Measurements from ENCODE around the gene APH1B.
"Not testable (repeated sequence)": the region's sequence is repeated elsewhere in the genome, so short reads cannot be mapped to it uniquely, and the experiment has no call there.

APH1B gene

DNA sequence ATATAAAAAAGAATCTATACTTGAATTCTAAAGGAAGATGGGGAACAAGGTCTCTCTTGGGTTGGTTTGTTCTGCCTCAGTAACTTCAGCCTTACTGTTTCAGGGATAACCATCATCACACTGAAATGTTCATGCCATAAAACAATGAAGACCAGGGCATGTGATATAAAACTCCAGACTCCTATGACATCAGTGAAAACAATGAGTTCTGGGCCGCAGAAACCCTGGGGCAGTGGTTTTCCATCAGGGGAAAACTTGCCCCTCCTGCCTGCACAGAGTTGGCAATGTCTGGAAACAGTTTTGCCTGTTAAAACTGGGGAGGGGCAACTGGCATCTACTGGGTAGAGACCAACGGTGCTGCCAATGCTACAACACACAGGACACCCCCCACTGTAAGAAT lies 57.4 kb downstream of the APH1B start:
- no peak for DNase-seq

DNA sequence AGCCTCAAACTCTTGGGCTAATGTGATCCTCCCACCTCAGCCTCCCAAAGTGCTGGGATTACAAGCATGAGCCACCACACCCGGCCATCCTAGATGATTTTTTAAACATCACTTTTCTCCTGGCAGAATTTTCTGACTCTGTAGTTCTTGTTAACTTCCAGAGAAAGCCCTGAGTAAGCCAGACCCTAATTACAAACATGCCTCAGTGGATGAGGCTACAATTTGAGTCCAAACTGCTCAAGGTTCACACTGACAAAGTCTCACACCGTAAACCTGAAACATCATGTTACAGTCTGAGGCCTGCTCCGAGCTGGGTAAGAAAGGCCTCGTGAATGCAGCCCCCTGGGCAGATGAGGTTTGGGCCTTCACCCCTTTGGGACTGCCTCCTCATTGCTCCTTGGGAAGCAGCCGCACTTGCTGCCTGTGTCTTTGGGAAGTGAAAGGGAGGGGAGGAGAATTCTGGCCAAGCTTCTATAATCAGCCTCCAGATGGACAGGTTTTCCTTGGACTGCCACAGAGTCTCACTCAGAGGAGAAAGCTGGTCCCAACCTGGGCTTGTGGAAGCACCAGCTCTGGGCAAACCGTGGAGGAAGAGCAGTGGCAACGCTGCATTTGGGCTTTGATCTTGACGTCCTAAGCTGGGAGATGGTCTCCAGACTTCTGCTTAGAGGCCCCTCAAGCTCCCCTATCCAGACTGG lies 58.3 kb downstream of the APH1B start:
- DNase-seq, result no peak

DNA sequence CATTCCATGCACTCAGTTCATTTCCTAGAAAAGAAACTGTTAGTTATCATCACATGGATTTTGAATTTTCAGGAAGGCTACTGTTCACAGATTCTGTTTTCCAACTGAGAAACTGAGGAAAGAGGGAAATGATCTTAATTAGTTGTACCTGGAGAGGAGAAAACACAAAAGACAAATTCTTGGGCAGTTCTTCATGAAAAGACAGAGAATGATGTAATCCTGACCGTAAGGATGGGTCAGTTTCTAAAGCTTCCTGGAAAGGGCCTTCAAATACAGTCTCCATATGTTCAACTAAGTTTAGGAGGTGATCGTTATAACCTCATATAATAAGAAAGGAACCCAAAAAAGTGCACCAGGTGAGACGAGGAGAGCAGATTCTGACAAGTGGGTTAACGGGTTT lies 59.6 kb downstream of the APH1B start:
- no peak for DNase-seq

DNA sequence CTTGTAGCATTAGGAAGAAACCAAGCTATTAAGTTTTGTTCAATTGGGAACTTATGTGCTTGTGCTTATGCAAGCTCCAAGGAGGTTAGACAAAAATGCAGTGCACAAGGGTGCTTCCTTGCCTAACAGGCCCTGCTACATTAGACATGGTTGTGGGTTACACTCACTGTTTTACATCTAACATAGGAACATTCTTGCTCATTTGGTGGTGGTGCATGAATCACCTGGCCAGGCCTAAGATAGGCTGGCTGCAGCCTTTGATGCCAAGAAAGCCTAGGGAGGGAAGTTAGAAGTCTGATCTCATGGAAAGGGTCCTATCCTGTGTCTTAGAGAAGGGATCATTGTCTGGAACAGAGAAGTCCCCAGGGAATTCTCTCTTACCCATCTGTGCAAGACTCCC lies 60.8 kb downstream of the APH1B start:
- no peak for DNase-seq

DNA sequence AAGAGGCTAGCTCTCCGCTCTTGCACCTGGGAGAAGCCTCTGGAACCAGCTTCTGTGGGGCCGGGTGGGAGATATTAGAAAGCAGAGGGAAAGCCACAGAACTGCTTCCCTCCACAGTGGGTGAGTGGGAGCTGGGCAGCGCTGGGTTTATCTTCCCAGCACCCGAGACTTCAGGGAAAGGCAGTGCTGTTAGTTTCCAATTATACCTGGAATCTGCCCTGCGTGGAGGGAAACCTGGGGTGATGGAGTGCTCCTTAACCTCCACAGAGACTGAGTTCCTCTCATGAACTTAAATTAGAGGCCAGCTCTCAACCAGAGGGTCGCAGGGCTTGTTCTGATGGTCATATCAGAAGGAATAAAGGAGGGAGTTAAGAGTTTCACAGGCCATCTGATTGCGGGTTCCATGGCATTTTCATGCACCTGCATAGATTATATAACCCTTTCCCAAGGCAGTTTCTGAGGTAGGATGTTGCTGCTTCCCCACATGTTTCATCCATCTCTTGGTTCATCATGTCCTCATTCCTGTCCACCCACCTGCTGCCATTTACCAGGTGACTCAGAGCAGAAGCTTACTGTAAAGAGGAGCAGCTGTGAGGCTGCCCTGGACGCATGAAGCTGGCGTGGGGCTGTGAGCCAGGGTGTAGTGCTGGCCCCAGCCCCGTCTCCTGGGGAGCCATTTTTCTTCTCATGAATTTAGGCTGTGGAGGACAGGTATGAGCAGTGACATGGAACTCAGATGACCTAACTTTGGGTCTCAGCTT lies 61.8 kb downstream of the APH1B start:
- DNase-seq, result no peak

DNA sequence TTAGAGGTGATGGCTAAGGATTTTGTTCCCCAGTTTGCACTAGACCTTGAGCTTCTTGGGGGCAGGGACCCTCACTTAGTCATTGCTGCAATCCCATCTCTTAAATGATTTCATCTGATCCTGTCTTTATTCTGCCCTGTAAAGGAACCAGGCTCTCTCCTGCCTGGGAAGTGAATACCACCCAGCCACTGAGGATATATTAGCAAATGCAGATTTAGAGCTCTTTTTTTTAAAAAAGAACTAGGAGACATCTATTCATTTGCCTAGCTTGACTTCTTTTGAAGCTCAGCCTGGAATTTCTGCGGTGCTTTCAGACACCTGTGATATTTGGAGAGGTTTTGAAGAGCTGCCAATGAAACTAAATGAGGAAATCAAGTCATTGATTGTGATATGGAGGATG lies 62.4 kb downstream of the APH1B start:
- no peak for DNase-seq

DNA sequence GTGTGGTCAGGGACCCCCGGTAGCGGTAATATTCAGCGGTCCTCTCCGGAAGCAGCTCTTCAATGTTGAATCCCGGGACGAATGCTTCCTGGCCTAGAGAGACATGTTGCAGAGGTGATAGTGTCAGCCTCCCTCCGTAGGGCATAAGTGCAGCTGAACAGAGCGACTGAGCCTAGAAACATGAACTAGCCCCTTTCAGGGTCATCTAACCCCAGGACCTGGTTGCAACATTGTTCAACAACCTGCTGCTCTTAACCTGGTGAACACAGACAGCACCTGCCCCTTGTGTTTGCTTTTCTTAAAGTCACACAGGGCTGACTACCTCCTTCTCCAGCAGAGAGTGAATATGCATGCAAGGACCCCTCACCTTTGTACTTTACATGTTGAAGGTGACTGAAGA lies 62.9 kb downstream of the APH1B start:
- no peak for DNase-seq

DNA sequence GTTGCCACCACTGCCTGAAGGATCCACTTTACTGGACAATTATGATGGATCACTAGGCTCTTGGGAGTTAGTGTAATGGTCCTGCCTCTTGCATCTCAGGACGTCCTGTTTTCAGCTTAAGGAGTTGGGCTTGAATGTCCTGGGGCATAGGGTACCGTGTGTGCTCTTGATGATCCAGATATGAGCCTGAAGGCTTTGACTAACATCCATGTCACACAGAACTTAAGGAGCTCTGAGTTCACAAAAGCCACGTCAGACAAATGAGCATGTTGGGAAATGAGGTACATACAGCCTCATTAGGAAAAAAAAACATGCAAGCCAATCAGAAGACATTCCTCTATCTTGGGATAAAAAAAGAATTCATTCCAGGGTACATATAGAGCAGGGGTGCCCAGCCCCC lies 63.5 kb downstream of the APH1B start:
- DNase-seq, result no peak

DNA sequence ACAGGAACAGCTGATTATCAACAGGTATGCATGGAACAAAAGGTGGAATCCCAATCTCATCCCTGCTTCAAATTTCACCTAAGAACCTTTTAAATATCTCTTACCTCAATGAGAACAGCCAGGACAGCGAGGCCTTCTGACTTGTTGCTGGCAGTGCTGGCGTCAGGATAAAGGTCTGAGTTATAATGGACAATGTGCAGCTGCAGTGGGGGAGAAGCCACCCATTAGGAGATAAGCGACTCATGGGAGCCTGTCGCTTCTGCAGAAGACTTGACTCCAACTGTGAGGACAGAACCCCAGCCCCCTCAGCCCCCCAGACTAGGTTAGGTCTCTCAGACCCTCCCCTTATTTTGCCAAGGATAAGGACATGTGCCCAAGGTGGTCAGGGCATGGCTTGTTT lies 64.5 kb downstream of the APH1B start:
- no peak for DNase-seq

DNA sequence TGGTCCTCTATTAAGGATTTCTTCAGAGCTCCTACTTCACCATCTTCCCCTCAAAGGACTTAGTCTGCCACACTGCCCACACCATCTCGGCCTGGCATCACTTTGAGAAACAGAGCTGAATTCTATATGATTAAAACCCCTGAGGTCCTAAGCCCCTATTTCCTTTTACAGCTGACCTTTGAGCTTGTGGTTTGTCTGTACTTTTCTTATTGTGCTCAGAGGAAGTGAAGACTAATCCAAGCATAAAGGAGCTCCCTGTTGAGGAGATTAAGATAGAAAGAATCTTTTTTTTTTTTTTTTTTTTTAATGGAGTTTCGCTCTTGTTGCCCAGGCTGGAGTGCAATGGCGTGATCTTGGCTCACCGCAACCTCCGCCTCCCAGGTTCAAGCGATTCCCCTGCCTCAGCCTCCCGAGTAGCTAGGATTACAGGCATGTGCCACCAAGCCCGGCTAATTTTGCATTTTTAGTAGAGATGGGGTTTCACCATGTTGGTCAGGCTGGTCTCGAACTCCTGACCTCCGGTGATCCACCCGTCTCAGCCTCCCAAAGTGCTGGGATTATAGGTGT lies 65.7 kb downstream of the APH1B start:
- not testable (repeated sequence) for DNase-seq

DNA sequence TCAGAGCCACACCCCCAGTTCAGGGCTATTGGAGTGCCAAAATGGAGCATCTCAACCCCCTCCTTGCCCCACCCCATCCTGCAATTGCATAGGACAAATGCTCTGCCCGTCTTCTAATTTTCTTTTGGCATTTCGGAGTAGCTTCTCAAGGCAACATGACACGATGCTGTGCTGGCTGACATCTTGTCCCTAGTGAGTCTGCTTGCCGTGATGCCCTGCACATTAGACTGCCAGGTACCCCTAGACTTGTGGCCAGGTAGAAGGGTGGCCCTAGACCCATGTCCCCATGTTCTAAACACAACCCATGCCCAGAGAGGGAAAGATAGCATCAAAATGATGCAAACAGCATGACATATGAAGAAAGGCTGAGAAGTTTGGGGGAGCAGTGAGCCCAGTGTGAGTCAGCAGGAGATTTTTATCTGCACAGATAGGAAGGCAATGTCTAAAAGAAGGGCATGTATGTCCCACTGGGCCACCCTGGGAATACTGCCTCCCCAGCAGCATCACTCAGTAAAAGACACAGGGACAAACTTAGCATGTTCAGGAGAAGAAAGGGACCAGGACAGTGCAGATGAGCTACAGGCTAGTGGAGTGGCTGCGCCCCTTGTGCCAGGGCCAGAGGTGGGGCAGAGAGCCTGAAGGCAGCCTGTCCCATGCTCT lies 67.5 kb downstream of the APH1B start:
- no peak for DNase-seq

DNA sequence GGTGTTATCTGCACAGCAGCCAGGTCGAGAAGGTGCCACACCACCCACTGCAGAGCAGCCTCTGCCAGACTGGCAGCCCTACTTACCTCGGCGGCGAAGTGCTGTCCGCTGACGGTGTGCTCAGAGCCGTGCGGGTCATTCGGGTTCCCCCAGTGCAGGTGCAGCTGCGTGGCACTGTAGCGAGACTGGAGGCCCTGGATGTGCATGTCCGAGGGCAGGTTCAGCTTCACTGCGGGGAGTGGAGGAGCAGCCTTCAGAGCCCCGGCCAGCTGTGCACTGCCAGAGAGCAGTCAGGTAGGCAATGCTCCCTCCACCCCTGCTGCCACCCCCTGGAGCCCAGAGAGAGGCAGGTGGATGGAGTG lies 68.0 kb downstream of the APH1B start:
- no peak for DNase-seq

DNA sequence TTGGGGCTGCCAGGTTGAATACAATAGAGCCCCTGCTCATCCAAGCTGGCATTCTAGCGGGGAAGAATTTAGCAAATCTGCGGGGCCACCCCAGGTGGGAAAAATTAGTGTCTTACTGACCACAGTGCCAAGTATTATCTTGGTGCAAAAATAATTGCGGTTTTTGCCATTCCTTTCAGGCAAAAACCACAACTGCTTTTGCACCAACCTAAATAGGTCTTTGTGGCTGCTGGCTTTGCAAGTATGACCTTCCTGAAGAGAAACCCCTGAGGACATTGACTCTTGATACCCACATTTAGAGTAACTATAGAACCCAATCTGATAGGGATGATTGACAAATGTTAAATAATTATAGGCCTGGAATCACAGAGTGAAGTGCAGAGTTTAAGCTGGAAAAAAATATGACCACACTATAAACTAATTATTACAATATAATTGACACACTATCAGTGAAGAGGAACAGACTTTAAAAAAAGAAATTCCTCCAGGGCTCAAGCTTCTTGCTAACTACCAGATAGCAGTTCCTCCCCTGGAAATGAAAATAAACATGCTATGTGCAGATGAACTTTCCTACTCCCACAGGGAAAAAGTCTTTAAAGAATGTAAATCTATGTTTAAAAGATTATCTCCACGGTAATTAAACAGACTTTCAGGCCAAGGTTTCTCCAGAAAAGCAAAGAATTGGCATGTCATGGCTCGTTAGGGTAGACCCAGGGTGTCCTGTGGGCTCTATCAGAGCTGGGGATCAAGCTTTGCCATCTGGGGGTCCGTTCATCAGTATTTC lies 69.9 kb downstream of the APH1B start:
- DNase-seq, result no peak

DNA sequence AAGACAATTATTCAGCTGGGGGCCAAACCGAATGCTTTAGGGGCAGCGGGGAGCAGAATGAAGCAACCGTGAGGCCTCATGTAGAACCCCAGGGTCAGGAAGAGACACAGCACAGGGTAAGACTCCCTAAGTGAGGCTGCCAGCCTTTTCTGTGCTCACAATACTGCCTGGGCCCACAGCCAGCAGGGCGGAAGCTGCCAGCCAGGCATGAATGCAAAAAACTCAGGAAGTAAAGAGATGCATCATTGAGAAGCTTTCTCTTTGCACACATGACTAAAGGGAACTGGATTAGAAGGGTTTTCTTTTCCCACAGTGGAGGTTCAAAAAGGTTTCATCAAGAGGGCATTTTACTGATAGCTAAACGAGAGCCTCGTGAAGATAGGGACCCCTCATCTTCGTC lies 71.0 kb downstream of the APH1B start:
- no peak for DNase-seq

DNA sequence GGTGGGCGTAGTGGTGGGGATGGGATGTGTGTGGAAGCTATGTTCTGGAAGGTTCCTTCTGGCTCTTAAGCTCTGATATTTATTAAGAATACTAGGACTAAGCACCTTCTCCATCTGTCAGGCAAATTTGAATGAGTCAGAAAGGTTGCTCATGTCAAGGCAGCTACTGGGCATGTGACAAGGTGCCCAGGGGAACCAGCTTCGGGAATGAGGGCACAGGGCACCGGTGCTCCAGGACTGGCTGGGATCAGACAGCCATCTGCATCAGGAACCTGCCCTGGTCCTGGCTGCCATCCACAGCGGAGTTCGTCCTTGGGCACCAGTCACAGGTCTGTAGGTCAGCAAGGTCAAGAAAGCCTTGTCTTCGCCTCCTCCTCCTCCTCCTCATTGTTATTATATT lies 71.8 kb downstream of the APH1B start:
- DNase-seq, result no peak

DNA sequence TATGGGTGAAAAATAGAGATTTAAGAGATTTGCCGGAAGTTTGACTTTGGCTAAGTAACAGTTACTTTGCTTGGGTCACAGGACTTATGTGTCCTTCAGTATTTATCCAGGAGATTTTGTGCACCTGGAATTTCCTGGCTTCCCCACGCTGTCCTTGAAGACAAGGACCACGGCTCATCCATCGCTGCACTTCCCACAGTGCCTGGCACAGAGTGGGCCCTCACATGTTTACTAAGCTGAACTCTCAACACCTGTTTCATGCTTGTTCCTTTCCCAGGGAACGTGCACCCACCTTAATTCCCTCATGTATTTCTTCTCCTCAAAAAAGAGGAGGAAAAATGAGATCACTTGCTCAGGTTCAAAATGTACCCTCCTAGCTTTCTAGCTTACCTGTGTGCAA lies 72.2 kb downstream of the APH1B start:
- no peak for DNase-seq

DNA sequence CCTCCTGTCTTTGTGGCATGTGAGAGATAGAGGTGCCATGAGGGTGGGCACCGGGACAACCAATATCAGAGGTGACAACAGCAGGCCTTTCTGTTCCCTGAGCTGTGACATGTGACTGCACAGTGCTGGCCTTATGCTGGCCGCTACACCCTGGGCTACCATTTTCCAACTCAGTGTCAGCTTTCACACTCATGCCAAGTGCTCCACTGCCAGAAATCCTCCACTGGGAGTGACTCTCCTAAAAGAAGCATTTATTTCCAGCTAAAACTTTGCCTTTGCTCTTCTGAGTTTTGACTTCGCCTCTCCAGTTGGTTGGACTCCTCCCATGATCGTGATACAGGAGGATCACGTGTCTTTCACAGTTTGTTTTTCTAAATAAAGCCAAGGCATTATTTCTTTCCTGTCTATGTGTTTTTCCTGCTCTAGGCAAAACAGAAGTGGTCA lies 72.8 kb downstream of the APH1B start:
- no peak for DNase-seq

DNA sequence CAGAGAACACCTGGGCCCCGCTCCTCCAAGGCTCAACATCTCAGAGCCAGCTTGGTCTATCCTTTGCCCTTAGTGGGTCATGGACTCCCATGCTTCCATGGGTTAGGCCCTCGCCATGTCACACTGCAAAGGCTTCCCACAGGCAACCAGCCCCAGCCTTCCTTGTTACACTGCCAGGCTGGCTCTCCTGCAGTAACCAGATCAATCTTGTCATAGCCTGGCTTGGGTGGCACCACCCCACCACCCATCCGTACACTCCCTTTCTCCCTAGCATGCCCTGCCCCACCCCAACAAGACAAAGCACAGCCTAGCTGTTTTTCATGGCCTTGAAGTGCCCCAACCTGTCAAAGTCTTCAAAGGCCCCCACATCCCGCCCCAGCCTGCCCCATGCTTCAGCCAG lies 73.8 kb downstream of the APH1B start:
- no peak for DNase-seq

DNA sequence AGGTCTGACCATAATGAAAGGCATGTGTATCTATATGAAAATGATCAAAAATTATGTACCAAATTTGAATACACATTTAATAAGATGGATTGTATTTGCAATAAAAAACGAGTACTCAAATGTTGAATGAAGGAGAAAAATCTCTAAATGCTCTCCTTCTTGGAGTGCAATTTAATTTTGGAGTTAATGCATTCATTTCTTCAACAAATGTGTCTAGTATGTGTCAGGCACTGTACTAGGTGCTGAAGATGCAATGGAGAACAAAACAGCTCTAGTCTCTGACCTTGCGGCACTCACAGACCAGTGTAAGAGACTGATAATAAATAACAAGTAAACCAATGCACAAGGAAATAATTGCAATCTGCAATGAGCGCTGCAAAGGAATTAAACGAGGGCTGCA lies 75.4 kb downstream of the APH1B start:
- no peak for DNase-seq

DNA sequence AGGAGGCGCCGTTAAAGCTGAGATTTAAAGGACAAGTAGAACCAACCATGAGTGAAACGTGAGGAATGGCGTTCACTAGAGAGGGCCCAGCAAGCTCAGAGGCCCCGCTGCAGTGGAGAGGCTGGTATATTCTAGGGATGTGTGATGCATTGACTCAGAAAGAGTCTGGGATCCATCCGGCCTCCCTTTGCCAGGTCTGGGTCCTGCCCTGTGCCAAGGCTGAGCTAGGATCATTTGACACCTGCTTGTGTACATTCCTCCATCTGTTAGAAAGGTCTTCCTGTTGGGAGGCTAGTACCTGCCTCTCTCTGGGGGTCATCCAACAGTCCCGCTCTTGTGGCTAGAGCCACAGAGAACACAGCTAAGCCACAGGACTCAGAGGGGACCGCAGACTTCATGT lies 75.9 kb downstream of the APH1B start:
- no peak for DNase-seq

DNA sequence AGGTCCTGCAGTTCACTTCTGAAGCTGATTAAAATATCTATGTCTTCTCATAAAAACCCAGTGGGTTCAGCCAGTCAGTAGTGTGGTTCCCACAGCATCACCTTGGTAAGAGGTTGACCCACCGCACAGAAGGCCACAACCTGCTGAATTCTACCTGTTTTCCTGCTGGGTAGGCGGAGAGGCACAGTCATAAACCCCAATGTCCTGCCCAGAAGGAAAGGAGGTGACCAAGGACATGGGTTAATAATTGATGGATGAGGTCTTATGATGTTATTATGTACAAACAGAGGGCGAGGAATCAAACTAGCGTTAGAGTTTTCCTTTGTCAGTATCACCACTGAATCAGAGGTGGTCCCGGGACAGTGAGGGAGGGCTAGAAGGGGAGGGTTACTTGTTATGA lies 76.5 kb downstream of the APH1B start:
- DNase-seq, result no peak

DNA sequence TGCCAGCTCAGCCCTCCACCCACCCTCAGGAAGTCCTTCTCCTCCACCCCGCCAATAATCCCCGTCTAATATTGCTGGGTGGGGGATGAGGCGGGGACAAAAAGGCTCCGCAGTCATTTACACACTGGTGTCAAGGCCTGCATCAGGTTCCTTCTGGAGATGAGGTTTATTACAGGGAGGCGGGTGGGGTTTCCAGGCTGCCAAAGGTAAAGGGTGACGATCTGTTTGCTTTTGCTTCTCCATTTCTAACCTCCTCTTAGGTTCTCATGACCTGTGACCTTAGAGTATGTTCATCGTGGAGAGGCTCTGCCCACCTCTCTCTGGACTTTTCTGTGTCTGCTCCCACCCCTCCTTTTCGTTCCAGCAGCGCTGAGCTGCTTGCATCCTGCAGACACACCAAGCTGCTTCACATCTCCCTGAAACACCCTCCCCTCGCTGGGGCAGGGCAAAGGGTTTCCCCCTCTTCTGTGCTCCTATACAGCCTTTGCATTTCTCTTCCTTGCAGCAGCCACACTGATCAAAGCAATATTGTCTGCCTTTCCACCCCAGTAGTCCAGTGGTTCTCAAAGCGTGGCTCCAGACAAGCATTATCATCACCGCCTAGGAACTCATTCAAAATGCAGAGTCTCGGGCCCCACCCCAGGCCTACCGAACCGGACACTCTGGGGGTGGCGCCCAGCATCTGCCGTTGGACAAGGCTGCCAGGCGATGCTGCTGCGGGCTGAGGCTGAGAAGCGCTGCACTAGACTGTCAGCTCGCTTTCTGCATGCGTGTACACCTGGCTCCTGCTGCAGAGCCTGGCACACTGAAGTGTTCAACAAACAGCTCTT lies 77.6 kb downstream of the APH1B start:
- DNase-seq, result no peak
